Ishikawa (cell line): ENCODE data around the gene BACE2.

Experiments
- CEBPB ChIP-seq: IDR thresholded peaks from 2 replicates; pipeline ENCODE4 v1.6.1; 2012
- CREB1 ChIP-seq: IDR thresholded peaks from 2 replicates; pipeline ENCODE4 v1.6.1; 2012; ENCODE audit warnings: low read depth
- EGR1 ChIP-seq: IDR thresholded peaks from 2 replicates; pipeline ENCODE4 v1.6.1; 2012
- EP300 ChIP-seq: IDR thresholded peaks from 2 replicates; pipeline ENCODE4 v1.6.1; 2012; ENCODE audit warnings: borderline replicate concordance
- FOXM1 ChIP-seq: IDR thresholded peaks from 2 replicates; pipeline ENCODE4 v1.6.1; 2012; ENCODE audit warnings: low read depth, borderline replicate concordance
- NFIC ChIP-seq: IDR thresholded peaks from 2 replicates; pipeline ENCODE4 v1.6.1; 2012
- RAD21 ChIP-seq: IDR thresholded peaks from 2 replicates; pipeline ENCODE4 v1.6.1; 2012; ENCODE audit warnings: low read depth
- TAF1 ChIP-seq: IDR thresholded peaks from 2 replicates; pipeline ENCODE4 v1.6.1; 2012; ENCODE audit warnings: low read depth, mild to moderate bottlenecking
- TCF12 ChIP-seq: IDR thresholded peaks from 2 replicates; pipeline ENCODE4 v1.6.1; 2012; ENCODE audit warnings: low read depth
- TEAD4 ChIP-seq: IDR thresholded peaks from 2 replicates; pipeline ENCODE4 v1.6.1; 2012
- USF1 ChIP-seq: IDR thresholded peaks from 2 replicates; pipeline ENCODE4 v1.6.1; 2012
- YY1 ChIP-seq: IDR thresholded peaks from 2 replicates; pipeline ENCODE4 v1.6.1; 2012; ENCODE audit warnings: low read depth
- ZBTB7A ChIP-seq: IDR thresholded peaks from 2 replicates; pipeline ENCODE4 v1.6.1; 2012; ENCODE audit warnings: low read depth
- TF ChIP-seq, protein P1 (sequence below): IDR thresholded peaks from 2 replicates; pipeline ENCODE4 v1.6.1; 2012
- TF ChIP-seq, protein P2 (sequence below): IDR thresholded peaks from 2 replicates; pipeline ENCODE4 v1.6.1; 2012; ENCODE audit warnings: low read depth, mild to moderate bottlenecking

The BACE2 gene

DNA sequence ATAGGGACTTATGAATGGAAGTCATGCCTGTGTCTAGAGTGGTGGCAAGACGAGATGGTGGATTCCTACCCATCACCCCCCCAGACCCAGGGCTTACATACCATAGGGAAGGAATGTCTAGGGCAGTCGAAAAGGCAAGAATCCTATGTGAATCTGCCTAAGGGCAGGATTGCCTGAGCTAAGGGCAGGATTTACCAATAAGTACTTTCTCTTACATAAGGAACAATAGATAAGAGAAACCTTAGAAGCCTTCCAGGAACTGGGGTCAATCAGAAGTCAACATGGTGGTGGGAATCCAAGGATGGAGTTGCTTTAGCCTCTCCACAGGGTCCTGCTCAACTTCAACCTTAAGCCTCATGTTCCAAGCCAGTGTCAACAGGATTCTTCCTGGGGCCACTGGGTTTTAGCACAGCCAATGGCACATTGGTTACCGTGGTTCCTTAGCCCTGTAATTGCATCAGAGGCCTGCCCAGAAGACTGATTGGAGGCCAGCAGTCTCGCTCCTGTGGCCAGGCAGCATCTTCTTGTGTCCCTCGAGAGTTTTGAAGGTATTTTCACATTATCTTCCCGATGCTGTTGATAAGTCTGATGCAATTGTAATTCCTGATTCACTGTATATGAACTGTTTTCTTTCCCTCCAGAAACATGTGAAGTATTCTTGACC lies 20.7 kb downstream of the BACE2 start:
- TF ChIP-seq YY1 (no peak), NFIC (no peak), TAF1 (no peak), TCF12 (no peak), CREB1 (no peak), CEBPB (no peak), ZBTB7A (no peak), RAD21 (no peak), USF1 (no peak), EP300 (no peak), FOXM1 (no peak), TEAD4 (no peak), EGR1 (no peak)
- TF ChIP-seq, protein P1, sequence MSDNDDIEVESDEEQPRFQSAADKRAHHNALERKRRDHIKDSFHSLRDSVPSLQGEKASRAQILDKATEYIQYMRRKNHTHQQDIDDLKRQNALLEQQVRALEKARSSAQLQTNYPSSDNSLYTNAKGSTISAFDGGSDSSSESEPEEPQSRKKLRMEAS: no peak
- TF ChIP-seq, protein P2, sequence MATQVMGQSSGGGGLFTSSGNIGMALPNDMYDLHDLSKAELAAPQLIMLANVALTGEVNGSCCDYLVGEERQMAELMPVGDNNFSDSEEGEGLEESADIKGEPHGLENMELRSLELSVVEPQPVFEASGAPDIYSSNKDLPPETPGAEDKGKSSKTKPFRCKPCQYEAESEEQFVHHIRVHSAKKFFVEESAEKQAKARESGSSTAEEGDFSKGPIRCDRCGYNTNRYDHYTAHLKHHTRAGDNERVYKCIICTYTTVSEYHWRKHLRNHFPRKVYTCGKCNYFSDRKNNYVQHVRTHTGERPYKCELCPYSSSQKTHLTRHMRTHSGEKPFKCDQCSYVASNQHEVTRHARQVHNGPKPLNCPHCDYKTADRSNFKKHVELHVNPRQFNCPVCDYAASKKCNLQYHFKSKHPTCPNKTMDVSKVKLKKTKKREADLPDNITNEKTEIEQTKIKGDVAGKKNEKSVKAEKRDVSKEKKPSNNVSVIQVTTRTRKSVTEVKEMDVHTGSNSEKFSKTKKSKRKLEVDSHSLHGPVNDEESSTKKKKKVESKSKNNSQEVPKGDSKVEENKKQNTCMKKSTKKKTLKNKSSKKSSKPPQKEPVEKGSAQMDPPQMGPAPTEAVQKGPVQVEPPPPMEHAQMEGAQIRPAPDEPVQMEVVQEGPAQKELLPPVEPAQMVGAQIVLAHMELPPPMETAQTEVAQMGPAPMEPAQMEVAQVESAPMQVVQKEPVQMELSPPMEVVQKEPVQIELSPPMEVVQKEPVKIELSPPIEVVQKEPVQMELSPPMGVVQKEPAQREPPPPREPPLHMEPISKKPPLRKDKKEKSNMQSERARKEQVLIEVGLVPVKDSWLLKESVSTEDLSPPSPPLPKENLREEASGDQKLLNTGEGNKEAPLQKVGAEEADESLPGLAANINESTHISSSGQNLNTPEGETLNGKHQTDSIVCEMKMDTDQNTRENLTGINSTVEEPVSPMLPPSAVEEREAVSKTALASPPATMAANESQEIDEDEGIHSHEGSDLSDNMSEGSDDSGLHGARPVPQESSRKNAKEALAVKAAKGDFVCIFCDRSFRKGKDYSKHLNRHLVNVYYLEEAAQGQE: no peak

DNA sequence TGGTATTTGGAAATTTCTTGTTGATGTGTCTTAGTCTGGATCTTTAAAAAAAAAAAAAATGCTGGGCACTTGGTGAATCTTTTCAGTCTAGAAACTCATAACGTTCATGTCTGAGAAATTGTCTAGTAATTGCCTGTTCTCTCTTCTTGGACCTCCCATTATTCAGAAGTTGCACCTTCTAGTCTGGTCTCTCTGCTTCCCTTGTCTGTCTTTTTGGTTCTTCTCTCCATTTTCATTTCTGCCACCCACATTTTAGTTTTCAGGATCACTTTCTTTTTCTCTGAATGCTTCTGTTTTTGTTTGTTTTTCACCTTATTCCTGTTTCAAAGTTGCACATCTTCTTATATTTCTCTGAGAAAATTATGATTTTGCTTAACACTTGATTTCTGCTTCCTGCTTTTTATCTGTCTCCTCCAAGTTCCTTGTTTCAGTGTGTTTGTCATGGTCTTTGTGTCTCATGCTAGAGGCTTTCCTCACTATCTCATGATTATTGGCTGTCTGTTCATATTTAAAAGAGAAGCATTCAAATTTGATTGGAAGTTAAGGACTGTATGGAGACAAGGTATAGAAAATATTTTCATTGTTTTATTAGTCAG lies 21.3 kb downstream of the BACE2 start:
- no peak for TF ChIP-seq NFIC
- TF ChIP-seq EGR1: no peak
- TF ChIP-seq RAD21: no peak
- TF ChIP-seq, protein P1: no peak
- TF ChIP-seq, protein P2: no peak
- TF ChIP-seq YY1: no peak
- no peak for TF ChIP-seq CREB1
- TF ChIP-seq TEAD4: no peak
- TF ChIP-seq FOXM1: no peak
- TF ChIP-seq ZBTB7A: no peak
- TF ChIP-seq TAF1: no peak
- no peak for TF ChIP-seq CEBPB
- no peak for TF ChIP-seq TCF12
- TF ChIP-seq USF1: no peak

GRCh38 chr21:41195311-41195710 lies 27.4 kb downstream of the BACE2 start:
- no peak for TF ChIP-seq ZBTB7A
- TF ChIP-seq, protein P1: no peak
- TF ChIP-seq EP300: no peak
- TF ChIP-seq, protein P2: no peak
- no peak for TF ChIP-seq CEBPB
- no peak for TF ChIP-seq TAF1
- TF ChIP-seq YY1: no peak
- TF ChIP-seq FOXM1: no peak
- TF ChIP-seq USF1: no peak
- TF ChIP-seq TCF12: no peak
- no peak for TF ChIP-seq NFIC
- TF ChIP-seq CREB1: no peak
